Body of pancreas (tissue), 4 donors: Measurements from ENCODE around the gene TEX50.
"Not testable (repeated sequence)": the region's sequence is repeated elsewhere in the genome, so short reads cannot be mapped to it uniquely, and the experiment has no call there.

ENCODE experiments used
- POLR2A ChIP-seq, 3 donors: fragments of 450-650 bp; IDR thresholded peaks; one replicate each; pipeline ENCODE4 v1.6.1; 2016; ENCODE audit warnings: antibody characterized with exemption in 3 of 3, mild to moderate bottlenecking in 2 of 3
- TF ChIP-seq, protein P1 (sequence below), 7 experiments: fragments of 450-650 bp in 4 of 7; fragments of 200-600 bp in 3 of 7; sonication (generic) in 3 of 7; IDR thresholded peaks; one replicate each; pipeline ENCODE4 v1.5.1; 2016 to 2019; ENCODE audit warnings: antibody characterized with exemption in 7 of 7

DNA sequence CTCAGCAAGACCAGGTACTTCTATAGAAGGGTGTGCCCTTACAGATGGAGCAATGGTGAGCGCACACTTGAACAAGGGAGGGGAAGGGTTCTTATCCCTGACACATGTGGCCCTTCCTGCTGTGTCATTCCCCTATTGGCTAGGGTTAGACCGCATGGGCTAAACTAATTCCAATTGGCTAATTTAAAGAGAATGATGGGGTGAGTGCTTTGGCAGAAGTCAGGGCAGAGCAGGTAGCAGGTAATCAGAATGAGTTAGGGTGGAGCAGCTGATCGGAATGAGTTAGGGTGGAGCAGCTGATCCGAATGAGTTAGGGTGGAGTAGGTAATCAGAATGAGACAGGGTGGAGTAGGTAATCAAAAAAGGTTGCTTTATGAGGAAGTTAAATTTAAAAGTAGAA, 48.7 kb downstream of the TEX50 start:
- TF ChIP-seq, protein P1, sequence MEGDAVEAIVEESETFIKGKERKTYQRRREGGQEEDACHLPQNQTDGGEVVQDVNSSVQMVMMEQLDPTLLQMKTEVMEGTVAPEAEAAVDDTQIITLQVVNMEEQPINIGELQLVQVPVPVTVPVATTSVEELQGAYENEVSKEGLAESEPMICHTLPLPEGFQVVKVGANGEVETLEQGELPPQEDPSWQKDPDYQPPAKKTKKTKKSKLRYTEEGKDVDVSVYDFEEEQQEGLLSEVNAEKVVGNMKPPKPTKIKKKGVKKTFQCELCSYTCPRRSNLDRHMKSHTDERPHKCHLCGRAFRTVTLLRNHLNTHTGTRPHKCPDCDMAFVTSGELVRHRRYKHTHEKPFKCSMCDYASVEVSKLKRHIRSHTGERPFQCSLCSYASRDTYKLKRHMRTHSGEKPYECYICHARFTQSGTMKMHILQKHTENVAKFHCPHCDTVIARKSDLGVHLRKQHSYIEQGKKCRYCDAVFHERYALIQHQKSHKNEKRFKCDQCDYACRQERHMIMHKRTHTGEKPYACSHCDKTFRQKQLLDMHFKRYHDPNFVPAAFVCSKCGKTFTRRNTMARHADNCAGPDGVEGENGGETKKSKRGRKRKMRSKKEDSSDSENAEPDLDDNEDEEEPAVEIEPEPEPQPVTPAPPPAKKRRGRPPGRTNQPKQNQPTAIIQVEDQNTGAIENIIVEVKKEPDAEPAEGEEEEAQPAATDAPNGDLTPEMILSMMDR (IDR thresholded peaks at IDR 0.05), result not testable (repeated sequence)
- TF ChIP-seq POLR2A (IDR thresholded peaks at IDR 0.05), result not testable (repeated sequence)
